Esophagus squamous epithelium (tissue), 5 donors: ENCODE data around the gene PROX2. TPM values are rescaled to one million over a fixed set of nuclear protein-coding genes. Genes with fewer than 3 reads are reported as not detected.

Experiments
- DNase-seq: peaks from one replicate; lab custom pipeline; 2025; lab: John Stamatoyannopoulos, UW
- H3K27ac ChIP-seq, 4 donors: fragments of 200-600 bp; sonication (generic); one replicate each; pipeline ENCODE4 v1.5.1; 2016 to 2019; ENCODE audit warnings: mild to moderate bottlenecking in 1 of 4
- H3K27me3 ChIP-seq, 4 donors: fragments of 200-600 bp; sonication (generic); 1 replicate in 3 of 4; 2 replicates in 1 of 4; pipeline versions ENCODE4 v1.5.1 to v1.6.0; 2017 to 2021; ENCODE audit warnings: antibody characterized with exemption in 1 of 4
- H3K36me3 ChIP-seq, 3 donors: fragments of 200-600 bp; sonication (generic); one replicate each; pipeline ENCODE4 v1.5.1; 2016 to 2019
- H3K4me1 ChIP-seq, 3 donors: fragments of 200-600 bp; sonication (generic); one replicate each; pipeline ENCODE4 v1.5.1; 2017 to 2019
- H3K4me3 ChIP-seq, 4 donors: fragments of 200-600 bp; sonication (generic); 1 replicate in 3 of 4; 2 replicates in 1 of 4; pipeline ENCODE4 v1.5.1; 2016 to 2019; ENCODE audit warnings: mild to moderate bottlenecking in 2 of 4, moderate library complexity in 1 of 4
- H3K9me3 ChIP-seq, 3 donors: fragments of 200-600 bp; sonication (generic); one replicate each; pipeline ENCODE4 v1.5.1; 2016 to 2019
- POLR2A ChIP-seq, 4 donors: fragments of 450-650 bp; IDR thresholded peaks; one replicate each; pipeline ENCODE4 v1.6.1; 2017; ENCODE audit warnings: antibody characterized with exemption in 4 of 4, mild to moderate bottlenecking in 4 of 4, moderate library complexity in 3 of 4
- WGBS, 2 donors: methylation state at CpG; one replicate each; pipeline ENCODE4 v1.1.5; 2018; 5-methylcytosine and 5-hydroxymethylcytosine counted together
- intact Hi-C: fragments of 100-400 bp; cut with DNase I; formaldehyde crosslinking; loops from one replicate; pipeline ENCODE4 v1.15.0; 2022
- total RNA-seq, 4 donors: library from RNA; depleted of rRNA; stranded (reverse); fragments of >200 nt; gene quantifications; one replicate each; pipeline ENCODE4 v1.1.0, GENCODE V29; 2016
- TF ChIP-seq, protein P1 (sequence below), 6 experiments: fragments of 450-650 bp in 4 of 6; fragments of 200-600 bp in 2 of 6; sonication (generic) in 2 of 6; IDR thresholded peaks; one replicate each; pipeline ENCODE4 v1.5.1; 2016 to 2019; ENCODE audit warnings: antibody characterized with exemption in 6 of 6, mild to moderate bottlenecking in 4 of 6, moderate library complexity in 4 of 6
- donor health status: DM: yes; HTN: yes; CAD: no.

Gene PROX2
- total RNA-seq, 4 donors from 2014 or later, result not detected

DNA sequence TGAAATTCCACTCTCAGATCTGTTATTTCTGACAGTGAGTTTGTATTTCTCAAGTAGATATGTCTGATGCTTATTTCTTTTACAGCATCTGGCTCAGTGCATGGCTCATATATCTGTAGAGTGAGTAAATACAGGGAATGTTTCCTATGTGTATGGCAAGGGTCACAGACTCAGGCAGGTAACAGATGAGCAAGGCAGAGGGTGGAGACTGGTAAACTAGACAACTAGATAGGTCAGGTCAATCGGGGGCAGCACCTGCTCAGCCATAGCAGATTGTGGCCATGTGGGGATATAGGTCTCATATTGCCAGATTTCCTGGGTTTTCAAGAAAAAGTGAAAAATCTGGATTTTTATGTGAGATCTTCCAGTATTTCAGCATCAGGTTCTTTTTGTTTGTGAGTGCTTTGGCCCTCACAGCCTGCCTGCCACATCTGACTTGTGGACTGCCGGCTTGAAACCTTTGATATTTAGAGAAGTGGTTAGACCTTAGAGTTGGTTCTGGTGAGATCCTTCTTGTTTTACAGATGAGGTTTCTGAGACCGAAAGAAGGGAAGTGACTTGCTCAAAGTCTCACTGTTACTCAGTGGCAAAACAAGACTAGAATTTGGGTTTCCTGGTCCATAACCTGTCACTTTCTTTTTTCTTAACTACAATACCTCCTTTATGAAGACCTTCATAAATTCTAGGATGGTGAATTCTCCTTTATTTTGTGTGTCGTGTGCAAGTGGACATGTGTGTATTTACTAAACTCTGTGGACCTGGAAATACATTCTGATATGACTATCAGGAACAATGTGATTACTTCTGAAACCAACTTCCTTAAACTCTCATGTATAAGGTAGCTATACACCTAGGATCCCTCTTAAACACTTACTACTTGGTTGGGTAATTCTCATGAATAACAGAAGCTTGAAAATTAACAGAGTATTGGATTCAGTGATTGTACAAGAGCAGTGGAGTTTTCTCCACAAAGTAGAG, 34.4 kb downstream of the PROX2 start:
- Histone ChIP-seq H3K36me3 (peaks cover 0 to 21% (median 0%) of the 10 kb centered on the region in 3 donors), H3K27me3 (no peaks in the 10 kb centered on the region), H3K9me3 (no peaks in the 10 kb centered on the region), H3K4me3 (no peak overlapping the region), H3K27ac (no peak overlapping the region), H3K4me1 (peaks cover 0 to 24% (median 2%) of the 10 kb centered on the region in 3 donors)
- TF ChIP-seq, protein P1, sequence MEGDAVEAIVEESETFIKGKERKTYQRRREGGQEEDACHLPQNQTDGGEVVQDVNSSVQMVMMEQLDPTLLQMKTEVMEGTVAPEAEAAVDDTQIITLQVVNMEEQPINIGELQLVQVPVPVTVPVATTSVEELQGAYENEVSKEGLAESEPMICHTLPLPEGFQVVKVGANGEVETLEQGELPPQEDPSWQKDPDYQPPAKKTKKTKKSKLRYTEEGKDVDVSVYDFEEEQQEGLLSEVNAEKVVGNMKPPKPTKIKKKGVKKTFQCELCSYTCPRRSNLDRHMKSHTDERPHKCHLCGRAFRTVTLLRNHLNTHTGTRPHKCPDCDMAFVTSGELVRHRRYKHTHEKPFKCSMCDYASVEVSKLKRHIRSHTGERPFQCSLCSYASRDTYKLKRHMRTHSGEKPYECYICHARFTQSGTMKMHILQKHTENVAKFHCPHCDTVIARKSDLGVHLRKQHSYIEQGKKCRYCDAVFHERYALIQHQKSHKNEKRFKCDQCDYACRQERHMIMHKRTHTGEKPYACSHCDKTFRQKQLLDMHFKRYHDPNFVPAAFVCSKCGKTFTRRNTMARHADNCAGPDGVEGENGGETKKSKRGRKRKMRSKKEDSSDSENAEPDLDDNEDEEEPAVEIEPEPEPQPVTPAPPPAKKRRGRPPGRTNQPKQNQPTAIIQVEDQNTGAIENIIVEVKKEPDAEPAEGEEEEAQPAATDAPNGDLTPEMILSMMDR (IDR thresholded peaks at IDR 0.05), result no peak
- no peak for TF ChIP-seq POLR2A (IDR thresholded peaks at IDR 0.05)
- WGBS, 2 donors, result 74 to 79% methylated on average over 4 of the region's 4 CpGs
- no peak for DNase-seq
- intact Hi-C loops, result no loop called here

DNA sequence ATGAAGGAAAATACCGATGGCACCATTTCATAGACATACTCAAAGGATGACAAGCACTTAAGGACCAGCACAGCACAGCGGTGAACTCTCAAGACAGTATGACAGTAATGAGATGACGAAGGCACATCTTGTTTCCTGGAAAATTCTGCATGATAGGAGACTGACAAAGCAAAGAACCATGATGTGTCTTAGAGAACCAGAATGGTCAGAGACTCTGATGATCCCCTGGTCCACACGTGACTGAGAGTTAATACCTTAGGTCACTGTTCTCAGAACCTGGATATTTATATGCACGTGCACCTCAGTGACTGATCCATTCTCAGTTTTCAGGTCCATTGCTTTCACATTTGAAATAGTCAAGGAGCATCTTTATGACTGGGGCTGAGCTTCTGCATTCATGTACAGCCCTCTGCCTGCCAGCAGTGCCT, 35.3 kb downstream of the PROX2 start:
- no peaks in the 10 kb centered on the region for H3K9me3 ChIP-seq
- peaks cover 0 to 30% (median 0%) of the 10 kb centered on the region in 3 donors for H3K36me3 ChIP-seq
- peaks cover 0 to 22% (median 2%) of the 10 kb centered on the region in 3 donors for H3K4me1 ChIP-seq
- intact Hi-C loops, result no loop called here
- WGBS, 2 donors, result 83 to 84% methylated on average over 5 of the region's 5 CpGs
- H3K27me3 ChIP-seq, result no peaks in the 10 kb centered on the region
- H3K27ac ChIP-seq, result no peak overlapping the region
- DNase-seq, result no peak
- TF ChIP-seq POLR2A (IDR thresholded peaks at IDR 0.05), result no peak
- TF ChIP-seq, protein P1 (IDR thresholded peaks at IDR 0.05), result no peak
- H3K4me3 ChIP-seq, result no peak overlapping the region

DNA sequence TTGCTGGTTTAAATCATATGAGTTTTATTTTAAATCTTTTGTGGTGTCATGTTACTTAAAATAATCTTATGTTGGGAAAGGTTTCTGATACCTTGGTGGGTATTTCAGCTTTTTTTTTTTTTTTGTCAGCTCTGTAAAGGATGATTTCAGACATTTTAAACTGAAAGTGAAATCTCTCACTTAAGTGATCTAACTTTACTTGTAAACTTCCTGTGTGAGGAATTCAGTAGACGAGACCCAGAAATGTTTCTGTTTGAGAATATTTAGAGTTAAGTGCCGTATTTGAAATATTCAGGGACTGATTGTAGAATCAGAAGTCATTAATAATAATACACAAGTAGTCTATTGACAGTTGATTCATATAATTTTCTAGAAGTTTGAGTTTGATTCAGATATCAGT, 37.8 kb downstream of the PROX2 start:
- no peak overlapping the region for H3K4me3 ChIP-seq
- peak overlapping the region in 2 of 4 donors; percentile 49 to 52 for H3K27ac ChIP-seq
- WGBS, 2 donors, result 24 to 65% methylated on average over 2 of the region's 2 CpGs
- H3K27me3 ChIP-seq, result no peaks in the 10 kb centered on the region
- no peak for DNase-seq
- no peaks in the 10 kb centered on the region for H3K9me3 ChIP-seq
- intact Hi-C loops, result no loop called here
- no peak for TF ChIP-seq POLR2A (IDR thresholded peaks at IDR 0.05)
- TF ChIP-seq, protein P1 (IDR thresholded peaks at IDR 0.05), result no peak
- H3K4me1 ChIP-seq, result peaks cover 0 to 19% (median 2%) of the 10 kb centered on the region in 3 donors
- H3K36me3 ChIP-seq, result peaks cover 0 to 45% (median 0%) of the 10 kb centered on the region in 3 donors

DNA sequence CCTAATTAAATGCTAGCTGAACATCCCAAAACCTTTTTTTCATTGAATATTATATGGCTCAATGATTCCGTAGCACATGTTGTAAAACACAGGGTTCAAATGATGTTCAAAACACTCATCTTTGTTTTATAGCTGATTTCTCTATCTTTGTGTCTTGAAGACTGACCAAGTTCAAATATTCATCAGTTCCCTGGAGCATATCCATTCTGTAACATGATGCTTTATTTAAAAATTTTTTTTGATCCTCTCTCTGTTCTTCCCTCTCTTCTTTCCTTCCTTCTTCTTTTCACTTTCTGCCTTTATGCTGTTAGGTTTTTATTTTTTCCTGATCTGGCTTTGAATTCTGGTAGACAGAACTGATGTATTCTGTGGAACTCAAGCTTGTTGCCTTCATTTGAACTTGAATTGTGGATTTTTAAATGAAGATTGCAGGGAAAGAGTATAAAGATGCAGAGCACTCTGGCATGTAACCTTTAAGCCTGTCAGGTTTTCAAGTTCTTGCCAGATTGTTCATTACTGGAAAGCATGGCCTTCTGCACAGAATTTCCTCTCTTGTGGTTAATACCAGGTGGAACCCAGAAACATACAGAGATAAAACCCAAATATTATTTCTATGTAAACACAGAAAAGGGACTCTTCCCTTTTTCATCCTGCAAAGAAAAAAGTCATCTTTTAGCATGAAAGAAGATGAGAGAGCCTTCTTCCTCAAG, 39.5 kb downstream of the PROX2 start:
- Histone ChIP-seq H3K27me3 (no peaks in the 10 kb centered on the region), H3K4me1 (peaks cover 0 to 19% (median 2%) of the 10 kb centered on the region in 3 donors), H3K4me3 (no peak overlapping the region), H3K9me3 (no peaks in the 10 kb centered on the region), H3K27ac (no peak overlapping the region), H3K36me3 (peaks cover 0 to 56% (median 0%) of the 10 kb centered on the region in 3 donors)
- intact Hi-C loops, result no loop called here
- DNase-seq, result no peak
- WGBS, 2 donors, result 81 to 90% methylated on average over 1 of the region's 1 CpG
- no peak for TF ChIP-seq POLR2A (IDR thresholded peaks at IDR 0.05)
- TF ChIP-seq, protein P1 (IDR thresholded peaks at IDR 0.05), result no peak
